GM21723 (cell line): ENCODE results near the gene FN1.

Experiments used
- ATAC-seq: cut with Tn5 transposase; IDR thresholded peaks from one replicate; pipeline ENCODE4 v1.9.1; 2021; ENCODE audit warnings: mild to moderate bottlenecking, moderate library complexity; ENCODE audit not compliant: unreplicated experiment

Gene FN1

GRCh38 chr2:215356334-215356947, 79.4 kb downstream of the FN1 start:
- no peak for ATAC-seq

- ATAC-seq = no peak
Measured at GRCh38 chr2:215355801-215356200, 80.1 kb downstream of the FN1 start.

DNA sequence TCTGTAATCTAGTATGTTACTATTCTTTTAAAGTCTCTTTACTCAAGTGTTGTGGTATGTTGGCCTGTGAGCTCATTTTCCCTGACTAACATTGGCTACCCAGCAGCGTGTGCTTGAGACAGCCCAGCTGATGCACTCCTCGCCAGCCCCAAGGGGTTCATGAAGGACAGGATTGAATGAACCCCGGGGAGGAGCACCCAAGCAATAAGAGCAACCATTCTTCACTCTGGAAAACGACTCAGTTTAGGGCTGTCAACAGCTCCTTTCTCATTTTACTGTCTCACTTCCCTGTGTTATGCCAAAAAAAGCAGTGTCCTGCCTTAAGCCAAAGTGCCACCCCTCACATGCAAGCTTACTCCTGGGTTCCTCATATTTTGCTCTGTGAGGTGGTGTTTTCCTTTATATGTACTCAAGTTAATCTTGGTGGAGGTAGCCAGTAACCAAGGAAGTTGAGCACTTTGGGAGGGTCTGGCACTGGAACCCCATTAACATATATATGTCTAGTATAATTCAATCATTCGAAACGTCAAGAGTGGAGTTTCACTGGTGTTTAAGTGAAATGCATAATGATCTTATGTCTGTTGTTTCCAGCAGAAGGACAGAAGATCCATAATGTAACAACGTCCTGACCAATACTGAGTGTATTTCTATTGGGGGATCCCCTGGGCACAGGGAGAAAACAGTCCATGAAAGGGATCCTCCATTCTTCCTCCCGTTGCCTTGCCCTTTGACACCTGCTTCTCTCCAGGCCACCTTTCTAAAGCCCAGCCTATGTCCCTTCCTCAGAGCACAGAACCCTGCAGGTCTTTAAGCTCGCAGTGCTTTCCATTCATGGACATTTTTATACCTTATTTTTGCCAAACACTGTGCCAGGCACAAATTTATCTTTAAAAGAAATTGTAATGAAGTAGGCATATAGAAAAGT, 80.8 kb downstream of the FN1 start:
- ATAC-seq = no peak

GRCh38 chr2:215352602-215353001, 83.3 kb downstream of the FN1 start:
- ATAC-seq = no peak

GRCh38 chr2:215347878-215348277, 88.0 kb downstream of the FN1 start:
- ATAC-seq = no peak

DNA sequence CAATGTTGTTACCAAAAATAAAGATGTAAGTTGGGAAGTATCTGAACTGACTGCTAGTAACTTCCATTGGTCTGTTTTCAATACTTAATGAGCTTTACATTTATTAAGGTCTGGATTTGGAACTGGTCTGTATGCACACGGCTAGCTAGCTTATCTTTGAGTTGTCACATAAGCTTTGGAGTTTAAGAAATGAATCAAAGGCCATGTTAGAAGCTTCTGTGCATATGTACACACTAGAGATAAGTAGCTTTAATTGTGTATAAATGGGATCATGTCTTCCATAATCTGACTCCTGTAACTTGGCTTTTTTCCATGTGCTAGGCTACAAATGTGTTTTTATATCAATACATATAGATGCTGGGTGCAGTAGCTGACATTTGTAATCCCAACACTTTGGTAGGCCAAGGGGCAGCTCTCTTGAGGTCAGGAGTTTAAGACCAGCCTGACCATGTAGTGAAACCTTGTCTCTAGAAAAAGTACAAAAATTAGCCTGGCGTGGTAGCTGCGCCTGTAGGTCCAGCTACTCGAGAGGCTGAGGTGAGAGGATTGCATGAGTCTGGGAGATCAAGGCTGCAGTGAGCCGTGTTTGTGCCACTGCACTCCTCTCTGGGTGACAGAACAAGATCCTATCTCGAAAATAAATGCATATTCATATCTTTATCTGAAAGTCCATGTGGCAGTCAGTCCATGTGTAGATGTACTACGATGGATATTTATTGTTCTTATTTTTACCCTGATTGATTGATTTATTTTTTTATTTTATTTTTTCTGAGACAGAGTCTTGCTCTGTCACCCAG, 96.8 kb downstream of the FN1 start:
- ATAC-seq = no peak

- peak; percentile 49 for ATAC-seq
Measured at GRCh38 chr2:215332872-215333595, 102.8 kb downstream of the FN1 start.

DNA sequence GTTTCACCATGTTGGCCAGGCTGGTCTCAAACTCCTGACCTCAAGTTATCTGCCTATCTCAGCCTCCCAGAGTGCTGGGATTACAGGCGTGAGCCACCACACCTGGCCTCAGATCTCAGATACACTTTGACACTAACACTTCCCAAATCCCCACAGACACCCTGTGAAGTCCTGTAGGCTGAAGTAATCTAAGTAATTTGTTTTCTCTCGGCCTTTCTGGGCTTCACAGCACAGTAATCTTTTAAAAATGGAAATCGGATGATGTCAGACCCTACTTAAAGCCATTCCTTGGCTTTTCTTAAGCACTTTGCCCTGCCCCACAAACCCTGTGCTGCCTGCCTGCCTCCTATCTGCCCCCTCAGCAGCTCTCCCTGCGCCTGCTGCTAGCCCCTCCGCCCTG, 107.8 kb downstream of the FN1 start:
- ATAC-seq = no peak

GRCh38 chr2:215324811-215325210, 111.1 kb downstream of the FN1 start:
- no peak for ATAC-seq

DNA sequence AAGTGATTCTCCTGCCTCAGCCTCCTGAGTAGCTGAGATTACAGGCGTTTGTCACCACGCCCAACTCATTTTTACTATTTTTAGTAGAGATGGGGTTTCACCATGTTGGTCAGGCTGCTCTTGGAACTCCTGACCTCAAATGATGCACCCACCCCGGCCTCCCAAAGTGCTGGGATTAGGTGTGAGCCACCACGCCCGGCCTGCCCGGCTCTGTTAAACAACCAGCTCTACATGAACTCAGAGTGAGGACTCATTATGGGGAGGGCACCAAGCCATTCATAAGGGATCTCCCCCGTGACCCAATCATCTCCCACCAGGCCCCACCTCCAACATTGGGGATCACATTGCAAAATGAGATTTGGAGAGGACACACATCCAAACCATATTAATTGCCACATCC, 115.2 kb downstream of the FN1 start:
- ATAC-seq = no peak

DNA sequence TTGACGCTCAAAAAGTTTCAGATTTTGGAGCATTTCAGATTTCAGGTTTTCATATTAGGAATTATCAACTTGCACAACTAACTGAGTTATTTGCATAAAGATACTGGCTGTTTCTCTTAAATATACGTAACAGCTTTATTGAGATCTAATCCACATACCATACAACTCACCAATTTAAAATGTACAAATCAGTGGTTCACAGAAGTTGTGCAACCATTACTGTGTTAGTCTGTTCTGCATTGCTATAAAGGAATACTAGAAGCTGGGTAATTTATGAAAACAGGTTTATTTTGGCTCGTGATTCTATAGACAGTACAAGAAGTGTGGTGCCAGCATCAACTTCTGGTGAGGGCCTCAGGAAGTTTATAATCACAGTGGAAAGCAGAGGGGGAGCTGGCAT, 115.8 kb downstream of the FN1 start:
- ATAC-seq = no peak

DNA sequence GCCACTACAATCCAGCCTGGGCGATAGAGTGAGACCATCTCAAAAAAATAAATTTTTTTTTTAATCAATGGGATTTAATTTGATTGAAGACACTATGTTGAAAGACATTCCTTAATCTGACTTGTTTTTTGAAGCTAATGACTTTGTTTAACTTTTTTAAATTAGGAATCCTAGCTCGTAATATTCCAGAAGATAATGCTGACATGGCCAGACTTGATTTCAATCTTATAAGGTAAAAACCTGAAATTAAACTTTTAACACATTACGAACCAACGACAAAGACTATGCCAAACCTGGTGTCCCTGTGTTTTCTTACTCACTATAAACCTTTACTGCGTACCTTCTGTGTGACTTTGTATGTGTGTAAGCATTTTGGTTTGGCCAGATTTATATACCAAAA, 116.4 kb downstream of the FN1 start:
- ATAC-seq = no peak

- no peak for ATAC-seq
Measured at GRCh38 chr2:215316336-215316735, 119.5 kb downstream of the FN1 start.

DNA sequence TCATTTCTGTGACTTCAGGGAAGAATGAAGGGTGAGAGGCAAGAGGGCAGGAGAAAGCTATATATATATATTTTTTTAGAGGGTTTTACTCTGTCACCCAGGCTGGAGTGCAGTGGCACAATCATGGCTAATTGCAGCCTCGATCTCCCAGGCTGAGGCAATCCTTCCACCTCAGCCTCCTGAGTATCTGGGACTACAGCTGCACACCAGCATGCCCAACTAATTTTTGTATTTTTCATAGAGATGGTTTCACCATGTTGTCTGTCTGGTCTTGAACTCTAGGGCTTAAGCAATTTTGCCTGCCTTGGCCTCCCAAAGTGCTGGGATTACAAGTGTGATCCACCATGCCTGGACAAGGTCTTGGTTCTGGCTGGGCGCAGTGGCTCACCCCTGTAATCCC, 120.6 kb downstream of the FN1 start:
- no peak for ATAC-seq

DNA sequence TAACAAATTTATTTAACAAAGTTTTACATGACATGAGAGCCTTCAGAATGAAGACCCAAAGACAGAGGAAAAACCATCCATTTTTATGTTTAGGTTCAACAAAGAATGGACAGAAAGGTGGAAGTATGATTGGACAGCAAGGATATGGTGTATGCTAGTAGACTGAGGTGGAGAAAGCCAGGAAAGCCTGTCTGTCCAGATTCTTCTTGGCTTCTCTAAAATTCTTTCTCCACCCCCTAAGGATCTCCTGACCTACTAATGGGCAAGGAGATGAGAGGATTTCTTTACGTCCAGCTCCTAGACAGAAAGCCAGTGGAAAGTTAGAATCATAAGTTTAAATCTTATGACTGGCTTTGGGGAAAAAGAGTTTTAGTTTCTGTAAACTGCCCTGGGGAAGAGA, 121.0 kb downstream of the FN1 start:
- no peak for ATAC-seq

DNA sequence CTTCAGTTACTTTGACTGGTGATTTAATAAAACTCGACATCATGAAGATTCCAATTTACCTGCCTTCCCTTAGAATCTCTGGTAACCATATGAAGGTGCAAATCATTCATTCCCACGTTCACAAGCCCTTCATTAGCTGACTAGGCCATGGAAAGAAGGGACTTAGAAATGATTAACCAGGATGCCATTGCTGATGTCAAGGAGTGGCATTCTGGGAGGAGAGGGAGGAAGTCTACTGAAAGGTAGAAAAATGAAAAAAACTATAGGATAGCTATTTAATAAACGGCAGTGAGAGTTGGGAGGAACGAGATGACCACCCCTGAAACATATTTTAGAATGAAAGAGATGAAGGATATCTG, 122.6 kb downstream of the FN1 start:
- ATAC-seq = no peak

DNA sequence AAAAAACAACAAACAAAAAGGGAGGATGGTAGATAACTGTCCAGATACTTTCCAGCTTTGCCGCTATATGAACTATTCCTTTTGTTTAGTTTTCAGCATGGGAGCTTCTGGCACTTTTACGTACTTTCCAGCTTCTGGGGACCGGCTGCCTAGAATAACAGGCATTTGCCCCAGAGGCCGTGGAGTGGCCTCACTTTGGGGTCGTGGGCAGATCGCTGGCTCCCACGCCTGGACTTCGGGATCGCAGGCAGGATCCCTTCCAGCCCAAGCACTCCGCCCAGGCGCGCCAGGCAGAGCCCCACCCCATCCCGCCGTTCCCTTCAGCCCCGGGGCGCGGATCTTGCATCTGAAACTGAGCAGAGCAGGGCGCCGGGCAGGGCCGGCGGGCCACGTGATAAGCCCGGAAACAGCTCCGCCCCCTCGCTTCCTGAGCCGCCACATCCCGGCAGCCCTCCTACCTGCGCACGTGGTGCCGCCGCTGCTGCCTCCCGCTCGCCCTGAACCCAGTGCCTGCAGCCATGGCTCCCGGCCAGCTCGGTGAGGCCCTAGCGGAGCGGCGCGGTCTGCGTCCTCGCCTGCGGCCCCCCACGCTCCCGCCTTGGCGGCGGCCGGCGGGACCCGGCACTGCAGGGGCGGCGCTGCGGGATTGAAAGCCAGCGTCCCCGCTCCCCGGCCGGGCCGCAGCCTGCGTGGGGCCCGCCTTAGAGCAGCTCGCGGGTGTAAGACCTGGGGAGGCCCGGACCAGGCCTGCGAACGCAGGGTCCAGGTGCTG, 124.1 kb downstream of the FN1 start, which contains the start of gene ATIC:
TSS of gene ATIC (plus strand) at position 435 of the 772 bp plus-strand sequence. CDS start at position 519, 84 bp downstream.
- peak; percentile 99 for ATAC-seq

GRCh38 chr2:215311259-215311624, 124.6 kb downstream of the FN1 start:
- peak; percentile 14 for ATAC-seq
